Stimulated activated CD4-positive, alpha-beta T cell treated with anti-CD3 and anti-CD28 coated beads, Interleukin-2, amount 100 ng/mL, for 48 hours (primary cell): ENCODE measurements around the gene ACSS1.

Source experiments
- DNase-seq, 2 donors: peaks; one replicate each; pipeline ENCODE4 v3.0.0-alpha.2; 2020

The ACSS1 gene

DNA sequence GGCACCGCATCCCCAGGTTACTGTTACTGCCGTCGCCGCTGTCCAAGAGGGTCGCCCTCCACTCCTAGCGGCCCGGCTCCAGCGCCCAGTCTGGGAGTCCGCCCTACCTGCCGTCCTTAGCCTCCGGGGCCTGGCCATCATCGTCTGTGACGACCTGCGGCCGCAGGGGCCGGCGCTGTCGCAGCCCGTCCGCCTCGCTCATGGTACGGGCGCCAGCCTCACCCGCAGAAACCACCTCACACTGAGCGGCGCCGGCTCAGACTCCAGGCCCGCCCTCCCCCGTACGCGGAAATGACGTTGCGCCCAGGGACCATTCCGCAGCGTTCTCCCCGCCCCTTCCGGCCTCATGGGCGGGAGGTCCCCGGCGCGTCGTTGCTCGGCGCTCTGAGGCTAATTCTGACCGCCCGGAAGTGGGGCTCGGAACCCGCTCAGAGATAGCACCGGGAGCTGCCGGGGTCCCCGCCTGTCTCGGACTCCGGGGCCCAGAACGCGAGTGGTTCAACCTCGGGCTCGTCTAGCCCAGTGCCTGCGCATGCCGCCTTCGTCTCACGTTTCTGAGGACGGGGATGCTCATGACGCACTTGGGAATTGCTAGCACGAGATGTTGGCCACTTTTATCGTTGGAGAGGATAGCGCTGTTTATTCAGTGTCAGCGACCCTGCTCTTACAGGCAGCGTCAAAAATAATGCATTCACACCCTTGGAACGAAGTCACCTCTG is 65.3 kb downstream of the ACSS1 start, which contains the start of gene APMAP:
Gene APMAP, minus strand, starts transcription at position 265 of the 719 bp plus-strand sequence. Its CDS starts 63 bp downstream, at position 202.
- DNase-seq: peak; percentile 94 to 96

DNA sequence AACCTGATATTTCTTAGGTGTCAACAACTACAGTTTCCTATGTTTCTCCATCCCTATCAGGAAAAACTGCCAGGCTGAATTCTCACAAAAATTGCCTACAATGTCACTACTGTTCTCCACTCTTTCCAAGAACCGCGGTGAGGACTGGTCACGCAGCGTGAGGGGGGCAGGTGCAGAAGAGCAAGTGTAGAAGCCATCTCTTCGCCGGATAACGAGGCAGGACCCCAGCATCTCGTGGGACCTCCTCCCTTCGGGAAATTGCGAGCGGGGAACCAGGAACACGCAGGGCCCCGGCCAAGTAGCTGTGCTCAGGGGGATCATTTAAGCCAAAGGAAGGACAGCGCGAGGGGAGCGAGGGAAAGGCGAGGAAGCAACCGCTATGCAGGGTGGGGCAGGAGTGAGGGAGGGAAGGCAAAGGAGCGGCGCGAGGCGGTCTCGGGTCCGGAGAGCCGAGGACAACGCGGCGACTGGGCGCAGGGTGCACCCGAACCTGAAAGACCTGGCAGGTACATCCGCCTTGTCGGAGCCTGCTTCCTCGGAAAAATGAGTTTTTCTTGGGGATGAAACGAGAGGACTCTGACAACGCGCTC is 65.9 kb downstream of the ACSS1 start:
- no peak for DNase-seq

DNA sequence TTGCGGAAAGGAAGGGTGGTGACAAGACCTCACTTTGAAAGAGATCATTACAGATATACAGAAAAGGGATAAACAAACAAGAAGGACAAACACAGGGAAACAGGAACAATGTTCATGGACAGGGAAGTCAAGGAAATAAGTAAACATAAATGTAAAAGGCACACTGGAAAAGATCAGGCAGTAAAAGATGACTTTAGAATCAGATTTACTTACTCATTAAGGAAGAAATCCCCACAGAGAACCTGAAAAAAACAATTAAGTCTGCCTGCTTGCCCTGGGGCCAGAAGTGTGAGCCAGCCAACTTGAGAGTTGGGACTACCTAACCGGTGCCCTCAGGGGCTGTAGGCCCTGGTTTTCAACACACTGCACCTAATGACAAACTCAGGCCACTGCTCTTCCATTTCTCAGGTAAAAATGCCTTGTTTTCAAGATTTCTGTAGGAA is 67.1 kb downstream of the ACSS1 start:
- DNase-seq: no peak

DNA sequence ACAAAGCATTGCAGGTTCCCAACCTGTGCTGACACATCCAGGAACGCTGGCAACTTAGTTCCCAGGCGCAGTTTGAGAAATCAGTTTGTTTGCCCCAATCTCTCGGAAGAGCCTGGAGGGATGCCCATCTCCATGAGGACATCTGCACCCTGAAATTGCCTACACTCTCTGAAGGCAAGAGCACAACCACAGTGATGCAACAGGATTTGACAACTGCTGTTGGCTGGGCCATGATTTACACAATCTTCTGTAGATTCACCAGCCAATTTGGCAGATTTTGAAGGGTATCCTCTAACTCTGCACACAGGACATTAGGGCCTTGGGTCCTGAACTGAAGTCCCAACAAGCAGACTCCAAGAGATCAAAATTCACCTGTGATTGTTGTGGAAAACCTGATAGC is 68.8 kb downstream of the ACSS1 start:
- DNase-seq: no peak

DNA sequence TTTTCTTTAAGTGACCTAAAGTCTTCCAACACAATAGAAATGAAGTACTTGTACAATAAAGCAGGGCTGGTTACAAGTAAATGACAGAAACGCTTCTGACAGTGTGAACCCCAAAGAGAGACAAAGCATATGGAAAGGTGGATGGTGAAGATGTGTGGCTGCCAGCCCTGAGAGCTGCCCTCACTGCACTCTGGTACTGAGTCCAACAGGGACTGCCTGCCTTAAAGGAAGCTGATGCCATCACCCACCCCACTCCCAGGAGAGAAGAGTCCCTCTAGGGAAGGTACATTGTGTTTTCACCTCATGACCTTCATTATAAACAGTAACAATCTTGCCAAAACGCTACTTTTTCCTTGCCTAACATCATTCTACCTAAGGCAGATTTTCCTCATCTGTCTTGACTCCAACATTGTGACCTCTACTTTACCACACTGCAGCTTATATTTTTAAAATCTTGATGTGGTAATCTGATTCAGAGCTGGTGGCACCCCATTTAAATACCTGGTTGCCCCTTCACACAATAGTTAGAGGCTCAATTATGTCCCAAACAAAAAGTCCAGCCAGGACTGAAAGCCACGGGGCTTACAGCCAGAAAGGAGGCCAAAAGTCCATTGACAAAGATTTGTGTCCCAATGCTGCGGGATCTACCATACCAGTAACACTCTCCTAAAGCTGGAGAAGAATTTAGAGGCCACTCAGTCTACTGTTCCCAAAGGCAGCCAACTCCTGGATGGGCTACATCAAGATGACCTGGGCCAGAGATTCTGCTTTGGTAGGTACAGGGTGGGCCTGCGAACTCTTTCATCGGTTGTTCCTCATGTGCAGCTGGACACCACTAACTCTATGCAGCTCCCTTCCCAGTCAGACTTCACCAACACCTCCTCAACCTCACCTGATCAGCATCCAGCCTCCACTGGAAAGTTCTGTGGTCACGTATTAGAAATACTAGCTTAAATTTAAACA is 69.8 kb downstream of the ACSS1 start:
- DNase-seq: no peak

DNA sequence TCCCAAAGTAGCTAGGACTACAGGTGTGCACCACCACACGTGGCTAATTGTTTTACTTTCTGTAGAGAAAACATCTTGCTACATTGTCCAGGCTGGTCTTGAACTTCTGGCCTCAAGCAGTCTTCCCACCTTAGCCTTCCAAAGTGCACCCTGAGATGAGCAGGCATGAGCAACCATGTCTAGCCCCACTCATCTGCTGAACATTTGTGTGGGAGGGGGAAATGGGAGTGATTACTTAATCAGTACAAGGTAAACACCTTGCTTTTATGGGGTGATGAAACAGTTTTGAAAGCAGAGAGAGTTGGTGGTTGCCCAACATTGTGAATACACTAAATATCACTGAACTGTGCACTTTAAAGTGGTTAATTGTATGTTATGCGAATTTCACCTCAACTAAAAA is 70.7 kb downstream of the ACSS1 start:
- no peak for DNase-seq

DNA sequence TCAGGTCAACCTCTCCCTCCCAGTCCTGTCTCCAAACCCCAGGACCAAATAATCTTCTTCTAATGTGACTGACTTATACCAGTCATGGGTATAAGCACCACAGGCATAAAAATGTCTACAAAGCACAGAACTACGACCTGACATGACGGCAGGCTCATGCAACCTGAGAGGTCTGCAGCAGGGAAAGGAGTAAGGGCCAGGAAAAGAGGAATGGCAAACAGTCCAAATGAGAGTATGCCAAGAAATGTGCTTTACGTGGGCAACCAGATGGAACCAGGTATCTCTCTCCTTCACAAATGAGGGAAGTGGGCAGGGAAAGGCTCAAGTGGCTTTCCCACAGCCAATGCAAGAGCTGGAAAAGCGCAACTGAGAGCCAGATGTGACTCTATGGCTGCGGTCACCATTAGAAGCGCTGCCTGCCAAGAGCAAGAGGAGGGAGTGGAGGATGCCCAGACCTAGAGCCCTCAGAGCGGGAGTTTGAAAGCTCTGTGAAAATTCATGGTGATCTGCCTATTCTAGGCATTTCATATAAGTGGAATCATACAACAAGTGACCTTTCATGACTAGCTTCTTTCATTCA is 71.4 kb downstream of the ACSS1 start:
- DNase-seq: no peak

DNA sequence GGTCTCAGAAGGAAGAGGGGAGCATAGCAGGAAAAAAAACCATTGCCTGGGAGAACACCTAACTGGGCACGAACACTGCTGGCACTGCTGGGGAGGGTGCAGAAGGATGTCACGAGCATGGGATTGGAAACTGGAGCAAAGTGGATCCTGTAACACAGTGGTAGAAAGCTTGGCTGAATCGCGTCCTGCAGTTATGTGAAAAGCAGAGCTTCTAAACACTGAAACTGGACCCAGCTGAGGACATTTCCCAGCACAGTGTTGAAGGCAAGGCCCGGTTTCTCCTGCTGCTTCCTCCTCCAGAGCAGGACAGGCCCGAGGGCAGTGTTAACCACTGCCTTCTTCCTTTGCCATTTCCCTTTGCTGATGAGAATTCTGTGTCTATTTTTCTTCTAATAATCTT is 72.1 kb downstream of the ACSS1 start:
- no peak for DNase-seq

DNA sequence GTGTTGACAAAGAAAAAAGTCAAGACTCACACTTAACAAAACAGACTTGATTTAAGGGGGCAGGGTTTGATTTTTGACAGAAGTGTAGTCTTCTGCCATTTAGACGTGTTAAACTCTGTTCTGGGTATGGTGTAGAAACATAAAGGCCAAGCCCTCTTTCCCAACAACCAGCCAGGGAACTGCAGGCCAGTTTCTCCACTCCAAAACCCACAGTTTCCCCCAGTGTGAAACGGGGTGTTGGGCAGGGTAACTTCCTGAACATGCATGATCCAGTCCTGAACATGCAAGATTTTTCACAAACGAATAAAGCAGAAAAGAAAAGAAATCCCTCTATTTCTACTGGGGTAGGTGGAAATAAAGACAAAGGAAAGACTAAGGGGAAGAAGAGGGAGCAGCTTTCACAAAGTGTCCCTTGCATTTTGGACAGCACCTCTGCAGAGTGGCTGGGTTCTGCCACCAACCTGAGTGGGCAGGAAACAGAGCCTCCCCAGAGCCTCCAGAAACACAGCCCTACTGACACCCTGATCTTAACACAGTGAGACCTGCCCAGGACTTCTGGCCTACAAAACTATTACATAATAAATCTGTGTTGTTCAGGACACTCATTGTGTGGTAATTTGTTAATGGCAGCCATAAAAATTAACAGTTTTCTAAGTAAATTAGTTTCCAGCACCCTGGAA is 72.8 kb downstream of the ACSS1 start:
- DNase-seq: no peak

DNA sequence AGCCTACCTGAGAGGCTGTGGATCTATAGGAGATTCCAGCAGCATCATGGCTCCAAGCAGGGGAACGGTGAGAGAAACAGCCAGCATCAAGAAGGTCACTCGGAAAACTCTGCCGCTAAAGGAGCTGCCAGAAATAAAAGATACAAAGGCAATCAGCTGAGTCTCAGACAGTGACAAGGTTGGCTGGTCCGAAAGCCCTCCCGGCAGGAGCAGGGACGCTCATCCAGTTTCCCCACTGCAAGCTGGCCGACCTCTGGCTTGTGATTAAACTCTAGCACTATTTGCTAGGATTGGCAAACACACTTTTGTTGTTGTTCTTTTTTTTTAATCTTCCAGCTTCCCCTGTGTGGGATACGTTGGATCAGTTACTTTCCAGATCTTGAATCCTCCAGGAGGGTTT is 74.0 kb downstream of the ACSS1 start:
- no peak for DNase-seq

DNA sequence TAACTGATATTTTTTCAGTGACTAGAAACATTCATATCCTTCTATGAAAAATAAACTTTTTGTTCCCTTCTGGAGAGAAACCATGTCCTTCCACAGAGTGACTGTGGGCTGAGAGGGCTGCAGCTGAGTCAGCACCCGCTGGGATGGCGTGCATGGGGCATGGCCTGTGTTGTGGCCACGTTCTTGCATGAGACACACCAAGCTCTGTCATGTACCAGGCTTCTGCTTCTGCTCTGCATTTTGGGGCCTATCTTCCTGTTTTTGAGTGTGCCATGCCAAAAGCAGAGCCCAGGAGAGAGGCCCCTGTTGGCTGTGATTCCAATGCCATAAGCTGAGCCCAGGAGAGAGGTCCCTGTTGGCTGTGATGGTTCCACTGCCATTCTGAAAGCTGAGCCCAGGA is 76.1 kb downstream of the ACSS1 start:
- no peak for DNase-seq

DNA sequence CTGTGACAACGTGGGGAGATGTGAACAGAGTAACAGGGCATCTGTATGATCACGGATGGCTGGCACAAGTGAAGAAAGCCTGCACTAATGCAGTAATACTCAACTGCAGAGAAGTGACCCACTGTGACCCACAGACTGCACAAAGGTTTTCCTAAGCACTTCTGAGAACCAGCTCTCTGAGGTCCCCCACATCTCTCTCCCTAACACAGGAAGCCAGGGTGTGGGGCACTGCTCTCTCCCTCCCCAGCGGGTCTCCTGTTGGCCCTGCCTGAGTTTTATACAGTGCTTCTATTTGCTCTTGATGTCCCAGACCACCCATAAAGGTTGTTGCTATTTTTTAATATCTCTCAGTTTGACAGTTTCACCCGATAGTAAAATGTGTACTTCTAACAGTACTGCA is 76.7 kb downstream of the ACSS1 start:
- DNase-seq: no peak

DNA sequence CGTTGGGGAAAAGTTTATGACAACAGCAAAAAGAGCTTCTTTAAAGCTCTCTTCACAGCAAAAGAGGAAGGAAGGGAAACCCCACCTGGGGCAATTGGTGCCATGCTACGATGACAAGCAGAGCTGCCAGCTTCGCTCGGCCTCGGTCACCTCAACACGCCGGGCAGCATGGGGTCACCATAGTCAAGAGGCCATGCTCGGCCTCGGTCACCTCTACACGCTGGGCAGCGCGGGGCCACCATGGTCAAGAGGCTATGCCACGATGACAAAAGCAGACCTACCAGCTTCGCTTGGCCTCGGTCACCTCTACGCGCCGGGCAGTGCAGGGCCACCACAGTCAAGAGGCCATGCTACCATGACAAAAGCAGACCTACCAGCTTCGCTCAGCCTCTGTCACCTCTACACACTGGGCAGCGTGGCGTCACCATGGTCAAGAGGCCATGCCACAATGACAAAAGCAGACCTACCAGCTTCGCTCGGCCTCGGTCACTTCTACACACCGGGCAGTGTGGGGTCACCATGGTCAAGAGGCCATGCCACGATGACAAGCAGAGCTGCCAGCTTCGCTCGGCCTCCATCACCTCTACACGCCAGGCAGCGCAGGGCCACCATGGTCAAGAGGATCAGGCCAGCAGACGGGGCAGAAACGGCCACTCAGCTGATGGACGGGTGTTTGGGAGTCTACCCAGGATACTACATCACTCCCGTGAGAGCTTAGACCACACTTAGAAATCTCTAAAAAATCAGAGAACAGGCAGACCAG is 77.5 kb downstream of the ACSS1 start:
- DNase-seq: no peak

DNA sequence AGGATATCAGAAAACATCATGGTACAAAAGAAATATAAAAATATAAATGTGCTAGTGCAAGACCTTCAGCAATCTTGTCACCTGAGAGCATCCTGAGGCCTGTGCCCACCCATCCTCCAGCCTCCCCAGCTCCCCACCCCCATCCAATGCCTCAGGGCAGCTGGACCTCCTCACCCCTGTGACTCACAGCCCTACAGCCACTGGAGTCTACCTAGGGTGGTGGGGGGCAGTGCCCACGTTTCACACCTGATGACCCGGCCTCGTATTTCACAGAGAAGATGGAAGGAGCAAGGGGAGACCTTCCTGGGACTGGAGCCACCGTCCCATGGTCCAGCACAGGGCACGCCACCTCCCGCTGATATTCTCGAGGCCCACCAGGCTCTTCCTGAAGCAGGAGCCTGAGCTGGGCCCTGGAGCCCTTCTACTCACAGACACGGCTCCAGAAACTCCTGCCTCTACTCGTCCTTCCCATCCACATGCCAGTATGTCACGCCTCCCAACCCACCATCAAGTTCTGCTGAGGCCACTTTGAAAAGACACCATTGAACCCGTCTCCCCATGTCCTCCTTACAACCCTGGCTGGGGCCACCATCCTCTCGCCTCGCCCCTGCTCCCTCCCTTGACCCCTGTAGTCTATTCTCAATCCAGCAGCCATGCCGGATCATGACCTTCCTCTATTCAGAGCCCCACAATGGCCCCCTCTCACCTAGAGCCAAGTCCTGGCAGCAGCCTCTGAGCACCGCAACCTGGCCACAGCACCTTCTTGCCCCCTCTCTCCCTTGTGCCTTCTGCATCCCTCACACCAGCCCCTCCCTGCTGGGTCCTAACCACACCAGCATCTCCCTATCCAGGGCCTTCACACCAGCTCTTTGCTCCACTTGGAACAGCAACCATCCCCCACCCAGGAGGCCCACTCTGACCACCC is 78.6 kb downstream of the ACSS1 start:
- DNase-seq: no peak

DNA sequence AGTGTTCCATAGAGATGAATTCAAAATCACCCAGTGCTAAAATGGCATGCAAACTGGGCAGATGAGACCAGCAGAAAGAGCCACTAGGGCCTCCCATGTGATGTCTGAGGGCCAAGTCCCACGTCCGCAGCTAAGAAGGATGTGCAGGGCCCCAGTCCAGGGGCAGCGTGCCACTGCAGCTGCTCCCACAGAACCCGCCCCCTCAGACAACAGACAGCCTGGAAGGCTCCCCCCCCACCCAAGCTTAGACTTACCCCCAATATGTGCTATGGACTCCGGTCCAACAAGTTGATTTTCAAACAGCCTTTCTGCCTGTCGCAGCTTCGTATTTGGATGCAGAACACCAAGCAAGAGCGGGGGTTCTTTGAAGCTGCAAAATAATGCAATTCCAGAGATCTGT is 79.4 kb downstream of the ACSS1 start:
- DNase-seq: no peak

DNA sequence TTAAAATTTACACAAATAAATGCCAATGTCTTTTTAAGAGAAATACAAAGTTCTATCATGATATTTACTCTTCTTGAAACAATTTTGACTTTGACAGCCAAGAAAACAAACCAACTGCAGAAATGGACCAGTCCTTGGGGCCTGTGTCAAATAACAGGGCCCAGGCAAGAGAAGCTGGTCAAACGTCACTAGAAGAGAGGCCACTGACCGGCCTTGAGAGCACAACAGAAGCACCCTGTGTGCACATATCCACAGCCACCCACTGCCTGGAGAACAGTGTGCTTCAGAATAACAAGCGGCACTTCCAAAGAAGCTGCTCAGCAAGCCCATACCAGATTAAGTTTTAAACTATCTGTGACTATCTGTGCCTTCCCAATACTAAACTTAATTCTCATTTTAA is 80.1 kb downstream of the ACSS1 start:
- no peak for DNase-seq

DNA sequence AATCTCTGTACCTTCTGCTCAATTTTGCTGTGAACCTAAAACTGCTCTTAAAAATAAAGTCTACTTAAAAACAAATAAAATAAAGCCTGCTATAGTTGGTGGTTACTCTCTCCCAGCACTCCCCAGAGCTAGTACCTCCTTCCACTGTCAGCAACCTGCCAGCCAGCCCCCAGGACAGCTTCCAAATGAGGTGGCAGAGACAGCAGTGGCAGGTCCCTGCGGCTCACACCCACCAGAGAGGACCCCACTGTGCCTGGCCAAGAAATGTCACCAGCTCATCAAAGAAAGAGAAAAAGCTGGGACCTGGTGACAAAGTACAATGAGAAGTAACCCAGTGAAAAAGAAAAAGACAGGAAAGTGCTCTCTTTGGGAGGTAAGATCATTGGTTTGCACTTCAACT is 80.6 kb downstream of the ACSS1 start:
- no peak for DNase-seq

DNA sequence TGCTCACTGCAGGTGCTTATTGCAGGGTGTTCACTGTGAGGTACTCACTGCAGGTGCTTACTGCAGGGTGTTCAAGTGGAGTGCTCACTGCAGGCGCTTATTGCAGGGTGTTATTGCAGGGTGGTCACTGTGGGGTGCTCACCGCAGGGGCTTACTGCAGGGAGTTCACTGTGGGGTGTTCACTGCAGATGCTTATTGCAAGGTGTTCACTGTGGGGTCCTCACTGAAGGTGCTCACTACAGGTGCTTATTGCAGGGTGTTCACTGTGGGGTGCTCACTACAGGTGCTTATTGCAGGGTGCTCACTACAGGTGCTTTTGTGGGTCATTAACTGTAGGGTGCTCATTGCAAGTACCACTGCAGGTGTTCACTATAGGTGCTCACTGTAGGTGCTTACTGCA is 85.6 kb downstream of the ACSS1 start:
- no peak for DNase-seq

DNA sequence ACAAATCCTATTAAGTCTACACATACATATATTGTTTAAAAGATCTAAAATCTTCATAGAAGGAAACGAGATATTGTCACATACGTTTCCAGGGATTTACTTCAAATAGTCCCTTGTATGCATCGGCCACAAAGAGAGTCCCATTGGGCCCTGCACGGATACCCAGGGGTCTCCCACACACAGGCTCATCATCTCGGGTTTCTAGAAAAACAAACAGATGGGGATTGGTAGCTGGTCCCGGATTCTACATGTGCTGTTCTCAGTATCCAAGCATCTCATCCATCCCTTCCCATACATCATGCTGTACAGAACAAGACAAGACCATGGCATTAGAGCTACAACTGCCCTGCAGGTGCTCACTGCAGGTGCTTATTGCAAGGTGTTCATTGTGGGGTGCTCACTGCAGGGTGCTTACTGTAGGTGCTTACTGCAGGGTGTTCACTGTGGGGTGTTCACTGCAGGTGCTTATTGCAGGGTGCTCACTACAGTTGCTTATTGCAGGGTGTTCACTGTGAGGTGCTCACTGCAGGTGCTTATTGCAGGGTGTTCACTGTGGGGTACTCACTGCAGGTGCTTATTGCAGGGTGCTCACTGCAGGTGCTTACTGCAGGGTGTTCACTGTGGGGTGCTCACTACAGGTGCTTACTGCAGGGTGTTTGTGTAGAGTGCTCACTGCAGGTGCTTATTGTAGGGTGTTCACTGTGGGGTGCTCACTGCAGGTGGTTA is 86.4 kb downstream of the ACSS1 start:
- DNase-seq: no peak

DNA sequence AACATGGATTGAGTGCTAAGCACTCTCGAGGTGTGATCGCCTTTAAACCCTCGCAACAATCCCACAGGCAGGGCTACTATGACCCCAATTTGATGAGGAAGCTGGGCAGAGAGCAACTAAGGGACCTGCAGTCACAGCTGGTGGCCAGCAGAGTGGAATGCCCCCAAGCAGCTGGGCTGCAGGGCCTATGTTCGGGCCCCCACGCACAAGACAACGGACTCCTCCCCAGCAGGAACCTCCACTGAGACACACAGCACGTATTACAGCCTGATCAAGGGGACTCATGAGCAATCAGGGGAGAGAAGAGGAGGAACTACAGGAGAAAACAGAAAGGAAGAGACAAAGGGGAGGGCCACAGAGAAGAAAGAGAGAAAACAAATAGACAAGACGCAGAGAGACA is 87.2 kb downstream of the ACSS1 start:
- DNase-seq: no peak
